AG08395 (cell line): Measurements from ENCODE around the gene CUL4A.
A peak's percentile ranks its signal among the peaks of the same experiment; 100 is the strongest.

Source experiments
- DNase-seq: peaks from one replicate; pipeline ENCODE4 v3.0.0; 2012; ENCODE audit warnings: mixed read lengths, low spot score

Gene CUL4A

DNA sequence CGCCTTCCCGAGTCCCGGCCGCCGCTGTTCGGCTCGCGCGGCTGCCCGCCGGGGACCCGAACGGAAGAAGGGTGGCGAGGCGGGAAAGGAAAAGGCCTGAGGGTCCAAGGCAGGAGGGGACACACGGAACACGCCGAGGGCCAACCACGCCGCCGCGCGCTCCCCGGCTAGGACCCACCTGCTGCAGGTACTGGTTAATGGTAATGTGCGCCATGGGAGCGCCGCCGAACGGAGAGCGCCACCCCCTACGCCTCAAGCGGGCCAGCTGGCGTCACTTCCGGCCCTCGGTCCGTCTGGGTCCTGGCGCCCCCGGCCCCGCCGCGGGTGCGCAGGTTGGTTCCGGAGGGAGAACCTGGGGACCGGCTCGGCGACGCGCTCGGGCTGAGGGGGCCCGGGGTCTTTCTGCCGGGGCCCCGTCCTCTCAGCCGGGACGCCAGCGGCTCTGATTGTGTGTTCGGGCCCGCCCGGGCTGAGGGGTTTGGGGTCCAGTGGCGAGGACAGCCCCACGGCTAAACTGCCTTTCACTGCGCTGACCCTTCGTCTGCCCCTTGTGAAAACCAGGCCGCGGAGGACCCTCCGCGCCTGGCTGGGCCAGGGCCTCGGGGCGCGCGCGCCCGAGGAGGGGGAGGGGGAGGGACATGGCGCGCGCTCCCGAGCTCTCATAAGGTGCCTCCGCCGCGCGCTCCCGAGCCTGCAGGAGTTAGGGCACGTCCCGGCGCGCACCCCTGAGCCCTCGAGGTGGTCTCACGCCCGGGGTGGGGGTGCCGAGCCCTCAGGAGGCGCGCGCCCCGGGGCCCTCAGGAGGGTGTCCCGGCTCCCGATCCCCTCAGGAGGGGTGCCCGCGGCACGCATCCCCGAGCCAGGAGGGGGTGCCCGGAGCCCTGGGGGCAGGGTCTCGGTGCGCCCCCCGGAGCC lies 735 bp upstream of the CUL4A start, which contains the start of gene PCID2:
PCID2 (minus strand) TSS at position 249 of the 915 bp plus-strand sequence; CDS start at position 214, 35 bp downstream.
- peak; percentile 91 for DNase-seq

DNA sequence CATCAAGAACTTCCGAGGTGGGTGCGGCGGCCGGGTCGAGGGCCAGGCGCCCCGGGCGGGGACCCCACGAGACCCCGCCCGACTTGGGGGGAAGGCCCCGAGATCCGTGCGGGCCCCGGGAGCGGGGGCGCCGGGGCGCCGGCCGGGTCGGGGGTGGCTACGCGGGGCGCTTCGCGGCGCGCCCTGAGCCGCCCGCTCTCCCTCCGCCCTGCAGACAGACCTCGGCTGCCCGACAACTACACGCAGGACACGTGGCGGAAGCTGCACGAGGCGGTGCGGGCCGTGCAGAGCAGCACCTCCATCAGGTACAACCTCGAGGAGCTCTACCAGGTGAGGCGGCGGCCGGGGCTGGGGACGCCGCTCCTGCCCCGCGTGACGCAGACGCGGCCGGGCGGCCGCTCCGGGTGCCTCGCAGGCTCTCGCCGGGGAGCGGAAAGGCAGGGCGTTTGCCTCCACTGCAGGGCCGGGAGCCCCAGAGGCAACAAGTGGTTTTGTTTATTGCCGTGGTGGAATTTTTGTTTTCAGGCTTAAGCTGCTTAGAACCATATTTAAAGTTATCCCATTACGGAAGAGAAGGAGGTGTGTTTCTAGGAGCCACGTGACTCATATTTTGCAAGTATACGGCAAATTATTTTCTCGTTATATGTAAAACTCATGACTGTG lies 477 bp downstream of the CUL4A start:
- DNase-seq: peak; percentile 38

DNA sequence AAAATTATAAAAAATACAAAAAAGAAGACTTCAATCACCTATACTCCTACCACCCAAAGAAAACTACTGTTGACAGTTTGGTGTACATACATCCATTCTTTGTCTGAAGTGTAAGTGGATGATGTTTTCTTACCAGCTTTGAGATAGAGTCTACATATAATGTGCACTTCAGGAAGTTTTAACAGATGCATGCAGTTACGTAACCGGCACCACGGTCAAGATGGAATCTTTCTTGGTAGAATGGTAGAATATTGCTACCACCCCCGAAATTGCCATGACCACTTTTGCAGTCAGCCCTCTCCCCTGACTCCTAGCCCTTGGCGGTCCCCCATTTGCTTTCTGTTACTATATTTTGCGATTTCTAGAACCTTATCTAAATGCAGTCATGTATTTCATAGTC lies 1.4 kb downstream of the CUL4A start:
- DNase-seq: no peak

GRCh38 chr13:113211774-113212173 lies 2.4 kb downstream of the CUL4A start:
- no peak for DNase-seq

DNA sequence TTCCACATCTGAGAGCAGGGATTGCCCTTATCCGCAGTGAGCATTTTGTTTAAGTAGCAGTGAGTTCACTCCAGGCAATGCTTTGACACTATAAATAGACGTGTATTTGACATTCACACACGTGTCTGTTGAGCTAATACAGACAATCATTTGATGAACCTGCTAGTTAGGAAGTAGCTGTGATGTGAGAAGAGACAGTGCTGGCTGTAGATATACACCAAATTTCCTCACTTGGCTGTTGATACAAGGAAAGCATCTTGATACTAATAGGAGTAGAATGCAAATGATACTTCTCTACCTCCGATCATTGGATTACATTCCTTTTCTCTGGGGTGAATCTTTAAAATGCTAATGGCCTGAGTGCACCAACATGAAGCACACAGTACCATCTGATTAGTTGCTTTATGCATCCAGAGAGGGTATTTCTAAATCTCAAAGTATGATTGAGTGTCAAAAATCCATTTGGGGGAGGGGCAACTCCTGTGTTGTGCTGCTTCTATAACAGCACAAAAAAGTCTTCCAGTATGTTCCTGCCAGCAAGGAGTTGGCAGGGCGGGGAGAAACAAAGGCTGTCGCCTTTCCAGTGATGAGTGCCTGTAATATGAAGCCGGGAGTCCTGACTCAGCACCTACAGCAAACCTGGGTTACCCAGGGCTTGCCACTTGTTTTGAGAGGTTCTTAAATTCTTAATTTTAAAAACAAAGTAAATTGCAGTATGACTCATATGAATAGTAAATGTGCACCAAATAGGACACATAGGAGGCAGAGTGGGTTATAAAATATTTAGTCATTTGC lies 7.0 kb downstream of the CUL4A start:
- DNase-seq: peak; percentile 72

DNA sequence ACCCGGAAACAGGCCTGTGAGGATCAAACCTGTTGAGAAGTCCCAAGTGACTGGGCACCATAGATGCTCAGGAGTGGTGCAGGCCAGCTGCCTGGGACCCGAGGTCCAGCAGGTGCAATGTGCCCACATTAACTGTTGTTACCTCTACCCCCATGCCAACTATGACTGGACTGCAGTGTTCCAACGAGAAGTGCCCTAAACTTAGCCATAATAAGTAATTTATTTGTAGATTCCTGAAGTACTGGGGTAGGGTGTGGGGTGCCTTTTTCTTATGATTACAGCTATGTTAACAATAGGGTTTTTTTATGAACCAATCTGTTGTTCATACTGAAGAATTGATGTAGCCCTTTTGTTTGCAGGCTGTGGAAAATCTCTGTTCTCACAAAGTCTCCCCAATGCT lies 9.2 kb downstream of the CUL4A start:
- DNase-seq: no peak

DNA sequence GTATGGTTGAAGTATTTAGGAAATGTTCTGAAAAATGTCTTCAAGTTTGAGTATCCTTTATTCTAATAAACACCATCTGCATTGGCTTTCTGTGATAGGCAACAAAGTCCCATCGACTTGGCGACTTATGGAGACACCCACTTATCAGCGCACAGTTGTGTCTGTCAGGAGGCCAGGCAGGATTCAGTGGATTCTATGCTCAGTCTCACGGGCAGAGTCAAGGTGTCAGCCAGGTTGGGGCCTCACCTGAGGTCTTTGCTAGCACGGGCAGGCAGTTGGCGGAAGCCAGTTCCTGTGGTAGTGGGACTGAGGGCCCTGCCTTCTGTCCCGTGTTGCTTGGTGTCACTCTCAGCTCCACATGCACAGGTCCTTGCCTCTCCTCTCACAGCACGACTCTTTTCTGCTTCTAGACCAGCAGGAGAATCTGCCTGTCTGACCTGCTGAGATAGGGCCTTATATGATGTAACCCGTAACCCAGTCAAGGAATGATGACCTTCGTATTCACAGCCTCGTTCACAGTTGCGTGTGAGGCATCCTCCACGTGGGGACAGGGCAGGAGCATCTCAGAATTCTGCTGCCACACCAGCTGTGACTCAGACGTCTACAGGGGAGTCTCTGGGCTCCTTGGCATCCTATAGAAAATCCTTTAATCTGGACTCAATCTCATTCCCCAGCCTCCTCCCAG lies 10.0 kb downstream of the CUL4A start:
- DNase-seq: peak; percentile 10

DNA sequence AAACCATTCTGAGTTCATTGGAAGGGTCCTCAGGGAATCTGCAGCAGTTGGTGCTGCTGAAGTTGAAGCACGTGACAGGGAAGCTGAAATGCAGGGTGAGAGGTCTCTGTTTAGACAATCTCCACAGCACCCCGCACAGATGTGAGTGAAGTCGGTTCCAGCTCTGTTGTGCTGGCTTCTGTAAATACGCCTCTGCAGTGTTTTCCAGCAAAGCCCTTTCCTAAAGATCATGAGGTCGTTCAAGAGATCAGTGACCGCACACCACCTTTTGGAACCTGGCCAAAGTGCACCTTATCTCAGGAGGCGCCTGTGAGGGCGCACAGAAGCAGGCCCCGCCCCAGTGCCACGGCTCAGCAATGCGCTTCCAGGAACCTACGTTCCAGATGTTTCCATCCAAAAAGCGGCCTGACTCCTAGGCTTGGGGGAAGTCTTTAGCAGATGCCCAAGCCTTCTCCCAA lies 10.8 kb downstream of the CUL4A start:
- no peak for DNase-seq

DNA sequence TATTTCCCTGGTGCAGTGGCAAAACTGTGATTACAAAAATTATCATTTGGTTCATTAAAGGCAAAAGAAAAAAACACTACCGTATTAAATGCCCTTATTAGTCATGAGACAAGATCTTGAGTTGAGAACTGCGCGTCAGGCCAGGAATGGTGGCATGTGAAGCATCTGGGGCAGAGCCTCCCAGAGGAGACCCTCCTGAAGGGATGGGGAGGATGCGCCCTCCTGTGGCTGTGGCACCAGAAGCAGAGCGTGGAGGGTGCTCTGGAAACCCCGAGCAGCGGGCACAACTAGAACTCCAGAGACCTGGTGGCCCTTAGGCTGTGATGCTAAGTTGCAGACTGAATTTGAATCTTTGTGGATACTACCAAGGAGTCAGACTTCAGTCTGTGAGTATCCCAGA lies 11.5 kb downstream of the CUL4A start:
- DNase-seq: no peak

DNA sequence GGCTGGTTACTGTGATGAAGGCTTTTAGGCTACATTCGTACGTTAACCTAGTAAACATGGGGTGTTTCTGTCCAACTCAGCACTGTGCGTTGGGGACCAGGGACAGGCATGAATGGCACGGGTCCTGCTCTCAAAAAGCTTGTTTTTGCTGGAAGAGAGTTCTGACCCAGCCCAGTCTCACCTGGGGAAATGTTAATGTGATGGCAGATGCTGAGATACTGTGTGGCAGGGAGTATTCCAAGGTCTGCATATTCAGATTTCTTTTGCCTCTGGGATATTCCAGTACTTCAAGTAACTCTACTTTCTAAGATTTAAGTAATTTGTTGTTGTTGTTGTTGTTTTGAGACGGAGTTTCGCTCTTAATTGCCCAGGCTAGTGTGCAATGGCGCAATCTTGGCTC lies 13.7 kb downstream of the CUL4A start:
- no peak for DNase-seq

DNA sequence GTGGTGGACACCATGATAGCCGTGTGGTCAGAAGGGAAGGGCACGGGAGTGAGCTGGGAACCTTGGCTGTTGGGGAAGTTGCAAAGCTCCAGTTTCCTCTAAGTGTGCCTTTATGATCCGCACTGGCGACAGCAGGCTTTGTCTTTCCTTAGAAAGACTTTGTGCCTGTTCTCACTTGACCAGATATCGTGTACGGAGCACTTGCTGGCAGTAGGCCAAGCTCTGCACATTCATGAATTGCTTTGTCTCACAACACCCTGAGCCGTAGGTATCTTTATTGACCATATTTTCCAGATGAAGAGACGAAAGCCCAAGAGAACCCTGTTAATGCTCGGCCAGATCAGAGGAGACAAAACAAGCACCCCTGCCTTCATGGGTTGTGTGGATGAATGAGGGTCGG lies 15.1 kb downstream of the CUL4A start:
- DNase-seq: no peak

DNA sequence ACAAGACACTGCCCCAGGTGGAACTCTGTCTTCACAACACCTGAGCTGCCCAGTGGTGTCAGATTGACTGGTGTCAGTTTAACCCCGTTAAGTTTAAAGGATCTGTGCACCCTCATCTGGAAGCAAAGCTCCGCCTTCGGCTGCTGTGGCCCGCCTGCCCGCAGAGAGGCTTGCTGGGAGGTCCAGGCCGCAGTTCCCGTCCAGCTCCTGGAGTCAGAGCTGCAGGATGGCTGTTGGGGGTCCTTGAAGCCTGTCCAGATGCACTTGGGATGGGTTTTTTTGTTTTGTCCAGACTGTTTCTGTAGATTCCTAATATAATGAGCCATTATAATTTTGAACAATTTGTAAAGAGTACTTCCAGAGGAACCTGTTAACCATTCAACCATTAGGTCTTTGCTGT lies 16.1 kb downstream of the CUL4A start:
- no peak for DNase-seq

GRCh38 chr13:113226873-113227450 lies 17.5 kb downstream of the CUL4A start:
- DNase-seq: no peak

GRCh38 chr13:113229161-113229560 lies 19.7 kb downstream of the CUL4A start:
- DNase-seq: no peak

GRCh38 chr13:113229791-113230190 lies 20.4 kb downstream of the CUL4A start:
- no peak for DNase-seq

GRCh38 chr13:113231306-113232207 lies 22.1 kb downstream of the CUL4A start:
- no peak for DNase-seq

- DNase-seq: no peak
These were observed 23.0 kb downstream of the CUL4A start for GRCh38 chr13:113232208-113233003.

- DNase-seq: no peak
These were observed 23.7 kb downstream of the CUL4A start for GRCh38 chr13:113233101-113233500.

DNA sequence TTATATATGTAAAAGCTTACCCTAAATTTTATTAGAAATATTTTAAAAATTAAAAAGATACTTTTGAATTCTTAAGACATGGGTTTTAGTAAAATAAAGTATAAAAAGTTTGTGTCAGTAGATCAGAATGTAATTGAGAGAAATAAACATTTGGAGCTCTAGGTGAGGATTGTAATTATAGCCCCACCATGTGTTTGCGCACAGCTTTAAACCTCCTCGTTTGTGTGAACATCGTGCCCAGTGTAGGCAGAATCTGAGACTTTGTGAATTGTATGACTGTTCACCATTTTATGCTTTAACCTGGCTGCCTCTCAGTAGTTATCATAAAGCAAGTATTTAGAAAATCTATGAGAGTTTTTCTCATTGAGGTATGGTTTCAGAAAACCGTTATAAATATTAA lies 29.1 kb downstream of the CUL4A start:
- DNase-seq: no peak

DNA sequence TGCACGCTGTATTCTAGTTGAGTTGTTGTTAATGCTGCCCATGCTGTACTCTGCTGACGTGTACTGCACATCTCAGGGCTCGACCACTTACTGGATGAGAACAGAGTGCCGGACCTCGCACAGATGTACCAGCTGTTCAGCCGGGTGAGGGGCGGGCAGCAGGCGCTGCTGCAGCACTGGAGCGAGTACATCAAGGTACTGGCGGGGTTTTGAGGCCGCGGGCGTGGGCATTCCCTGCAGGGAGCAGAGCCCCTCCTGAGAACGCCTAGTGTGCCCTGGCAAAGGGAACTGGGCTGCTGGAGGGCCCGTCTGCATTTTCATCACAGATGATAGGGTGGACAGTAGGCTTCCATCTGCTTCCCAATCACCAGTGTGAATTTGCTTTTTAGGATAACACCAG lies 29.9 kb downstream of the CUL4A start:
- DNase-seq: no peak
